Testis (tissue), 3 donors: ENCODE data around the gene GOLT1B. TPM values are rescaled to one million over a fixed set of nuclear protein-coding genes. Genes with fewer than 3 reads are reported as not detected.

Source experiments
- DNase-seq: peaks from one replicate; pipeline ENCODE4 v3.0.0-alpha.2; 2019
- H3K27ac ChIP-seq, 2 donors: fragments of 200-600 bp; sonication (generic); one replicate each; pipeline ENCODE4 v1.5.1; 2019
- H3K27me3 ChIP-seq: fragments of 200-600 bp; sonication (generic); one replicate; pipeline ENCODE4 v1.5.1; 2019
- H3K36me3 ChIP-seq: fragments of 200-600 bp; sonication (generic); one replicate; pipeline ENCODE4 v1.5.1; 2017; ENCODE audit warnings: low read depth; ENCODE audit errors: missing control alignments
- H3K4me1 ChIP-seq: fragments of 200-600 bp; sonication (generic); one replicate; pipeline ENCODE4 v1.5.1; 2019
- H3K4me3 ChIP-seq, 2 donors: fragments of 200-600 bp; sonication (generic); one replicate each; pipeline ENCODE4 v1.5.1; 2017 to 2019
- H3K9me3 ChIP-seq: fragments of 200-600 bp; sonication (generic); one replicate; pipeline ENCODE4 v1.5.1; 2017
- CTCF ChIP-seq, 3 experiments: fragments of 450-650 bp in 2 of 3; fragments of 200-600 bp in 1 of 3; sonication (generic) in 1 of 3; IDR thresholded peaks; one replicate each; pipeline ENCODE4 v1.5.1; 2016 to 2019; ENCODE audit warnings: antibody characterized with exemption in 3 of 3, mild to moderate bottlenecking in 2 of 3, moderate library complexity in 1 of 3
- POLR2A ChIP-seq: fragments of 450-650 bp; IDR thresholded peaks from one replicate; pipeline ENCODE4 v1.6.1; 2017; ENCODE audit warnings: antibody characterized with exemption, mild to moderate bottlenecking, moderate library complexity
- WGBS, 2 donors: methylation state at CpG; one replicate each; pipeline ENCODE4 v1.1.5; 2018; 5-methylcytosine and 5-hydroxymethylcytosine counted together
- intact Hi-C: fragments of 100-400 bp; cut with DNase I; formaldehyde crosslinking; loops from one replicate; pipeline ENCODE4 v1.15.1; 2023; ENCODE audit warnings: low total_unique reads
- polyA plus RNA-seq: library from polyadenylated mRNA; stranded (reverse); fragments of 350-450 nt; fragmentation: Illumina TruSeq; extraction: RNeasy Lipid Tissue Mini Kit (QIAGEN cat#74804); gene quantifications from one replicate; pipeline ENCODE4 v1.2.3, GENCODE V29; 2014; ENCODE audit warnings: low read depth, low replicate concordance; ENCODE audit not compliant: insufficient read depth
- total RNA-seq, 2 donors: library from RNA; depleted of rRNA; stranded (reverse); fragments of >200 nt; gene quantifications; one replicate each; pipeline ENCODE4 v1.2.3, GENCODE V29; 2016

The GOLT1B gene
- total and polyA plus RNA-seq, 3 donors from 2014 or later: 13.7 to 24.6 (median 13.9) TPM

DNA sequence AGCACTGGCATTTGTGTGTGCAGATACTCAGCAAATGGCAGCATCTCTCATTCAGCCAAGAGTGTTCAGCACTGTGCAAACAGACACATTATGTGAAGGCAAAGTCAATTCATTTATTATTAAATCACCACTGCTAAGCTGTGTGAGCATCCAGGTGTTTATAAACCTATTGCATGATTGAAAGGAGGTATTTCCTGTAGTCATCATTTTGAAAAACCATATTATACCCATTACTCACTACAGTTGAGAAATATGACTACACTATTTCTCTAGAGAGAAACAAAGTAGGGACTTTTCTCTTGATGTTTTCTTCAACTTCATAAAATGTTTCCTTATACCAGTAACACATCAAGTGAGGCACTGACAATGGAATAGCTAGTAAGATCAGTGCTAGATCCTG, 38.2 kb downstream of the GOLT1B start:
- no peak overlapping the region for H3K4me3 ChIP-seq
- intact Hi-C loops: no loop called here
- H3K27me3 ChIP-seq: no peaks in the 10 kb centered on the region
- no peaks in the 10 kb centered on the region for H3K9me3 ChIP-seq
- H3K36me3 ChIP-seq: no peaks in the 10 kb centered on the region
- no peak for TF ChIP-seq CTCF (IDR thresholded peaks at IDR 0.05)
- TF ChIP-seq POLR2A: no peak
- no peak for DNase-seq
- no peaks in the 10 kb centered on the region for H3K4me1 ChIP-seq
- H3K27ac ChIP-seq: no peak overlapping the region

GRCh38 chr12:21541773-21542172, 40.2 kb downstream of the GOLT1B start:
- no peak for DNase-seq
- H3K9me3 ChIP-seq: no peaks in the 10 kb centered on the region
- no peaks in the 10 kb centered on the region for H3K4me1 ChIP-seq
- no peak overlapping the region for H3K27ac ChIP-seq
- TF ChIP-seq POLR2A (no peak), CTCF (IDR thresholded peaks at IDR 0.05) (no peak)
- no peaks in the 10 kb centered on the region for H3K36me3 ChIP-seq
- 68 to 76% methylated on average over 6 of the region's 6 CpGs for WGBS, 2 donors
- H3K4me3 ChIP-seq: no peak overlapping the region
- H3K27me3 ChIP-seq: no peaks in the 10 kb centered on the region
- intact Hi-C loops: no loop called here

DNA sequence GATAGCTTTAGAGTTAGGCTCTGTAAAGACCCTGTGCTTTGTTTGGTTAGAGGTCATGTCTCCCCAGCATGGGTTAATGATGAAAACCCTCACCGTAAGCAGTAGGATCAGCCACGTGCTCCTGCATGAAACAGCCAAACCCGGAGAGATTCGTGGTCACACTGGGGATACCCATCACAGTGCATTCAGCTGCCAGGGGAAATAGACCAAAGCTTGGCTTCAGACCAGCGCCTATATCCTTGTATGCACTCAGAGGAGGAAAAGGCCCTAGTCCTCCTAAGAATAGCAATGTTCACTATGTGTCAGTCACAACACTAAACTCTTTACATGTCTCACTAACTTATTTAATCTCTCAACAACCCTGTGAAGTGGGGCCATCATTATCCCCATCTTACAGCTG, 40.8 kb downstream of the GOLT1B start:
- H3K36me3 ChIP-seq: no peaks in the 10 kb centered on the region
- no peak for DNase-seq
- no peak for TF ChIP-seq POLR2A
- TF ChIP-seq CTCF (IDR thresholded peaks at IDR 0.05): no peak
- no peak overlapping the region for H3K4me3 ChIP-seq
- intact Hi-C loops: no loop called here
- WGBS, 2 donors: 76 to 79% methylated on average over 5 of the region's 5 CpGs
- no peaks in the 10 kb centered on the region for H3K27me3 ChIP-seq
- no peak overlapping the region for H3K27ac ChIP-seq
- H3K4me1 ChIP-seq: no peaks in the 10 kb centered on the region
- H3K9me3 ChIP-seq: no peaks in the 10 kb centered on the region

GRCh38 chr12:21543151-21543550, 41.6 kb downstream of the GOLT1B start:
- Histone ChIP-seq H3K27ac (no peak overlapping the region), H3K36me3 (no peaks in the 10 kb centered on the region), H3K4me3 (no peak overlapping the region), H3K4me1 (no peaks in the 10 kb centered on the region), H3K9me3 (no peaks in the 10 kb centered on the region), H3K27me3 (no peaks in the 10 kb centered on the region)
- intact Hi-C loops: no loop called here
- no peak for DNase-seq
- TF ChIP-seq CTCF (IDR thresholded peaks at IDR 0.05): no peak

DNA sequence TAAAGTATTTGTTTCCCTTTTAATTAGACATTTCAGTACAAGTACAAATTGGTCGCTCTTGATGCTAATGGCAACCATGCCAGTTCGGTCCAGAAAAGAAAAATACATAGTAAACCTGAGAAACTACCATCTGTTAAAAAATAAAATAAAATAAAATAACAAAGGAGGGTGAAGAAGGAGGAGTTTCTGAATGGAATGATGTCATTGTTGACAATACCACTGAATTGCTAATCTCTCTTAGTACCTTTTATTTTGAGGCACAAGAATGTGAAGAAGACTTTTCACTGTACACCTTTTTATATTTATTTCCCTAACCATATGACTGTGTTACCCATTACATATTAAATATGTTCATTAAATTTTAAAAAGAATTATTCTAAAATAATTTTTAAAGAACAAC, 44.0 kb downstream of the GOLT1B start:
- H3K27me3 ChIP-seq: no peaks in the 10 kb centered on the region
- H3K4me3 ChIP-seq: no peak overlapping the region
- no peak for DNase-seq
- no peak overlapping the region for H3K27ac ChIP-seq
- TF ChIP-seq POLR2A (no peak), CTCF (IDR thresholded peaks at IDR 0.05) (no peak)
- no peaks in the 10 kb centered on the region for H3K9me3 ChIP-seq
- H3K4me1 ChIP-seq: no peaks in the 10 kb centered on the region
- intact Hi-C loops: no loop called here
- WGBS, 2 donors: 89 to 93% methylated on average over 2 of the region's 2 CpGs
- no peaks in the 10 kb centered on the region for H3K36me3 ChIP-seq
